HT-29 (cell line): Measurements from ENCODE around the gene FBXO48. TPM values are rescaled to one million over a fixed set of nuclear protein-coding genes. Genes with fewer than 3 reads are reported as not detected.
"Not testable (repeated sequence)": the region's sequence is repeated elsewhere in the genome, so short reads cannot be mapped to it uniquely, and the experiment has no call there.

Source experiments
- DNase-seq: peaks from one replicate; pipeline ENCODE4 v3.0.0-alpha.2; 2015; ENCODE audit warnings: low spot score
- total RNA-seq: library from RNA; depleted of rRNA; stranded (reverse); fragments of >200 nt; shearing (Covaris generic); gene quantifications from 2 replicates; pipeline ENCODE4 v1.2.3, GENCODE V29; 2014; rRNA removed

The FBXO48 gene, protein sequence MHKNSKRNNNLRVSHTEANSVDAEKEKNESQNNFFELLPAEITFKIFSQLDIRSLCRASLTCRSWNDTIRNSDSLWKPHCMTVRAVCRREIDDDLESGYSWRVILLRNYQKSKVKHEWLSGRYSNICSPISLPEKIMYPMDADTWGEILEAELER
- 0.03 and 0.05 TPM in 2 replicates for total RNA-seq

DNA sequence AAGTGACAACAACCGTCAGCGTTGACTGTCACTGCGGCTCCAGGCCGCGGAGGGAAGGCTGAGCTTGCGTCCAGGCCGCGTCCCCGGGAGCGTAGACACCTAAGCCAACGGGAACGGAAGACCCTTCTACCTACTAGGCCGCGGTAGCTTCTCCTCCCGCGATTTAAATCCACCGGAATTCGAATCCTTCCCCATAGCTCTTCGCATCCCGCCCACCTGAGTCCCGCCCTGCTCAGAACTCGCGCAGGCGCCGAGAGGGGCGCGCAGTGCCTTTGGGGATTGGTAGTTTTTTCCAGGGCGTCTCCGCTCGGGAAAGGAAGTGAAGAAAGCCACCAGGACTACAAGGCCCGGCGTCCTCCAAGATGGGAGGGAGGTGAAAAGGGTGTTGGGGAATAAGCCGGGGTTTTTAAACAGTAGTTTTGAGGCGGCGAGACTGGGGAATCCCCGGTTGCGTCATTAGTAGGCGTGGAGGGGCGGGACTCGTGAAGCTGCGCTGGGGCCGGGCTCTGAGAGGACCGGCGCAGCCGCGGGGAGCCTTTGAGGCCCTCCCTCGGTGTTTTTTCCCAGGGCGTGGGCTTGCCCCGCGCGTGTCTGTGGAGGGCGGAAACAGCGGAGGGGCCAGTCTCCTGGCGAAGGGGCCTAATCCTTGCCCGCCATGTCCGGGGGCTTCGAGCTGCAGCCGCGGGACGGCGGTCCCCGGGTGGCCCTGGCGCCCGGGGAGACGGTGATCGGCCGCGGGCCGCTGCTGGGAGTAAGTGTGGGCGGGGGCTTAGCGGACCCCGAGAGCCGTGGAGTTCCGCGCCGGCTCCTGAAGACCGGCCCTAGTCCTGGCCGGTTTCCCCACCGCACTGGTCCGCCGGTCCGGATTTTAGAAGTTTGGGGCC, at the start of gene FBXO48, which contains the start of gene APLF:
Gene FBXO48, minus strand, starts transcription at position 218 of the 884 bp plus-strand sequence. CDS start 2,149 bp downstream, outside the sequence.
Gene APLF, plus strand, starts transcription at position 509 of the 884 bp plus-strand sequence. Its CDS starts 147 bp downstream, at position 656.
- peak; percentile 97 for DNase-seq

DNA sequence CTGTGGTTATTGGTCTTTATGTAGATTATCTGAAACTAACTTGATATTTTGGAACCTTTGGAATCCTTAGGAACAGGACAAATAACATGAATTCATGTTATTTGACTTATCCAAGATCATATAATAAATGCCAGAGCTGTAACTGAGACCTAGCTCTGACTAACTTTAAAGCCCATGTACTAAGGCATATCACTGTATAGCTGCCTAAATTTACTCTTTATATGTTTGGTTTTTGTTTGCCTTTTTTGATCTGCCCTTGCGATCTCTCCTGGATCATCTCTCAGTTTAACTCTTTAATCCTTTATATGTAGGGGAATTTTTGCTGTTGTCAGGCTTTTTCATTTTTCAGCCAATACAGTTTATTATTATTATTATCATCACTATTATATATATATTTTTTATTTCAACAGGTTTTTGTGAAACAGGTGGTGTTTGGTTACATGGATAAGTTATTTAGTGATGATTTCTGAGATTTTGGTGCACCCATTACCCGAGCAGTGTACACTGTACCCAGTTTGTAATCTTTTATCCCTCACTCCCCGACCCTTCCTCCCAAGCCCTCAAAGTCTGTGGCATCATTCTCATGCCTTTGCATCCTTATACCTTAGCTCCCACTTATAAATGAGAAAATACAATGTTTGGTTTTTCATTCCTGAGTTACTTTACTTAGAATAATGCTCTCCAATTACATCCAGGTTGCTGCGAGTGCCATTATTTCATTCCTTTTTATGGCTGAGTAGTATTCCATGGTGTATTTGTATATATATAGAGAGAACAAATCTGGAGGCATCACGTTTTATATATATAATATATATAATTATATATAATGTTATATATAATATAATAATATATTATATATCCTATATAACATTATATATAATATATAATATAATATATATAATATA, 49.2 kb upstream of the FBXO48 start:
- DNase-seq, result no peak

DNA sequence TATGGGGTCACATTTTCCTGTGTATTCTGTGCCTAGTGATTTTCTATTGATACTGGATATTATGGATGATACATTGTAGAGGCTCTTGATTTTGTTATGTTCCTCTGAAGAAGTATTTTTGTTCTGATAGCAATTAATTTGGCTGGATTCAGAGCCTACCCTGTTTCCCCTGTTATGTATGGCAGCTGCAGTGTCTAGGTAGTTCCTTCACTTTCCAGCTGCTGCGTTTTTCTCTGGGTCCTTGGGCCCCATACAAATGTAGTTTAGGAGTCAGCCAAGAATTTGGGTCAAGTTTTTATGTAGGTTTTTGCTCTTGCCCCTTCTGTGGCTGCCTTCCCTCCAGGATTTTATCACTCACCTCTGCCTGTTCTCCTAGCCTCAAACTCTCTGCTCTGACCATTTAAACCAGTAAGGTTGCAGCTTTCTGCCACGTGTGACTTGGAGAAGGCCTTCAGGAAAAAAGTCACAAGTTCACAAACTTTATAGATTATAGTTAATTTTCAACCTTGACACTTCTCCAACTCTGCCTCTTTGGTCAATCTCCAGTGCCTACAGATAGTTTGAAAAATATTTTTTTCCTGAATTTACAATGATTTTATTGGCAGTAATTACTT, 47.3 kb upstream of the FBXO48 start:
- no peak for DNase-seq

DNA sequence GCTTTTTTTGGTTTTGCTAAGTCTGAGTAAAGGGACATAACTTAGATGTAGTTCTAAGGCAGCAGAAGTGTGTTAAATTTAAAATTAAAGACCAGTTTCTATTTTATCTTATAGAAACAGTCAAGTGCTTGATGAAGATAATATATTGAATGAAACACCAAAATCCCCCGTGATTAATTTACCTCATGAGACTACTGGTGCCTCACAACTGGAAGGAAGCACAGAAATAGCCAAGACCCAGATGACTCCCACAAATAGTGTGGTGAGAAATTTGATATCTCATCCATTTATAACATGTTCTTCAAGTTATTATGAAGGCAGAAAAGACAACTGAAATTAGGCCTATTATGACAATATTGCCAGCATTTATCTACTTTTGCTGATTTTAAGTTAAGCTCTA, 45.9 kb upstream of the FBXO48 start:
- no peak for DNase-seq

DNA sequence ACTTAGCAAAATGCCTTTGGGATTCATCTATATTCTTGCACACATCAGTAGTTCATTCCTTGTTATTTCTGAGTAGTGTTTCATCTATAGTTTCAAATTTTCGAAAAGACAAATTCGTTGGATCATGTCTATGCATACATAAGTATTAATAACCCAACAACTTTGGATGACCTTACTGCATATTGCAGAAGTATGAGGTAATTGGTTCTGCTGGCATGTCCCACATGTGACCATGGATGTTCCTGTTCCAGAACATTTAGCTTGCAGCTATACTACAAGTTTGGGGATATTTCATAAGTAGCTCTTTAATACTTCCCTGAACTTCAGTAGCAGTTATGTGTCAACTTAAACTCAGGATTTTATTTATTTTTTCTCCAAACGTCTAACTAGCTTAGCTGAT, 45.2 kb upstream of the FBXO48 start:
- DNase-seq, result no peak

DNA sequence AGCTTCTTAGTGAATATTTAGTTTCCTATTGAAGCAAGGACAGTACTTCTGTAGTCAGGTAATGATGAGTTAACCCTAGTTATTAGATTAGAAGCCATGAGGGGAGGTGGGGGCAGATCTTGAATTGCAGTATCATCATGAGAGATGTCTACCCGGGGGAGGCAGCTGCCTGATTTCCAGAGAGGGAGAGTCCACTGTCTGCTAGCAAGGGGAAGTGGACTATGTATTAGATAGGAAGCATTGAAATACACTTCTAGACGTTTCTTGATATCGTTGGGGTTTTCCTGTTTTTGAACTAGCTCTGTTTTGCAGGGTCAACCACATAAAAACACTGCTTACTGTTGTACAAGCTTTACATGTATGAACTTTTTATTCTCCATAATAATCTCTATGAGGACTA, 39.1 kb upstream of the FBXO48 start:
- no peak for DNase-seq

DNA sequence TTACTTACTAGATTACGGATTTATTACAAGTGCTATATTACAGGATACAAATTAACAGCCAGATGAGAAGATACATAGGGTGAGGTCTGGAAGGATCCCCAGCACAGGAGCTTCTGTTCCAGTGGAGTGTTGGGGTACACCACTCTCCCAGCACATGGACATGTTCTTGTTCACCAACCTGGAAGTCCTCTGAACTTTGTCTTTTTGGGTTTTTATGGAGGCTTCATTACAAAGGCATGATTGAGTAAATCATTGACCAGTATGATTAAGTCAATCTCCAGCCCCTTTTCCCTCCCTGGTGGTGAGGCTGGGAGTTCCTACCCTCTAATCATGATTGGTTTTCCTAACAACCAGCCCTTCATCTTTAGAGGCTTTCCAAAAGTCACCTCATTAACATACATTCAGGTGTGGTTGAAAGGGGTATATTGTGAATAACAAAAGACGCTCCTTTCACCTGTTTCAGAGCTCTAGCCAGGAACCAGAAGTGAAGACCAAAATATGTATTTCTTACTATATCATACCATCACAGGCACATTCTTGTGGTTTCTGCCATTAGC, 38.6 kb upstream of the FBXO48 start:
- DNase-seq, result no peak

DNA sequence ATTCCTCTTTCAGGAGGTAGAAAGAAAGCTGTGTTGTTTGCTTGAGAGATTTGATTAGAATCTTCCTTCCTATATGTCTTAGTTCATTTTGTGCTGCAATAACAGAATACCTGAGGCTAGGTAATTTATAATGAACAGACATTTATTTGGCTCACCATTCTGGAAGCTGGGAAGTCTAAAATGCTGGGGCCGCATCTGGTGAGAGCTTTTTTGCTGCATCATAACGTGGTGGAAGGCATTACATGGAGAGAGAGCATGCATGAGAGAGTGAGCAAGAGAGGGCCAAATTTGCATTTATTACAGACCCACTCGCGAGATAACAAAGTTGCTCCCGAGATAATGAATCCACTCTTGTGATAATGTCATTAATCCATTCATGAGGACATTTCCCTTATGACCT, 34.7 kb upstream of the FBXO48 start:
- DNase-seq, result no peak

DNA sequence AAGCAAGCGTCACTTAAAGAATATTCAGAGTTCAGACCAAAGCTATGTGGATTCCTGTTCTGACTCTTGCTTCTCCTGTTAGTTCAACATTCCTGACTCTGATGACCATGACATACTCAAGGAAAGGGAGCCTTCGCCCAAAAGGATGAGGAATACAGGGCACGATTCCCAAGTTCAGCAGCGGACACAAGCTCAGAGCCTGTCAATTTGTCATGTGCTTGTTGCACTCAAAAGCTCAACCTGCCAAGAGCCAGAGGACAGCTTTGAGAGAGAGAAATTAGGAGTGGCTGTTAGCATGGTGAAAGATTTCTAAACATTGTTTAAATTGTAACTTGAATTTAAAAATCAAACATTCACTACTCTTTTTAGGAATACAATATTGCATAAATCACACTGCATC, 33.6 kb upstream of the FBXO48 start:
- DNase-seq, result no peak

DNA sequence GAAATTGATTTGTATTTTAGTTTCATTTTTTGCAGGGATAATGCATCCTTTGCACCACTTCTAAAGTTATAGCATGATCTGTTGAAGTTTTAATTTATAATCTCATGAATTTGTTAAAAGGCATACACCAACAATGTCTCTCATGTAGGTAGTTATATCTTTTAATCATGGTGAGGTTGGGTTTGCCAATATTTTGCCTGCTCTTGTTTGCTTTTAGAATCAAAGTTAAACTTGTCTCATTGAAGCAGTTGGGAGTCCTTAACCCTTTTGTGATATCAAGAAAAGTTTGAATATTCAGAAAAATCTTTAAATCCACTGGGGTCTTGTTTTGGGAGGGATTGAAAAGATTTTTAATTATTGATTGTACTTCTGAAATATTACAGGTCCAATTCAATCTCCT, 32.0 kb upstream of the FBXO48 start:
- no peak for DNase-seq

DNA sequence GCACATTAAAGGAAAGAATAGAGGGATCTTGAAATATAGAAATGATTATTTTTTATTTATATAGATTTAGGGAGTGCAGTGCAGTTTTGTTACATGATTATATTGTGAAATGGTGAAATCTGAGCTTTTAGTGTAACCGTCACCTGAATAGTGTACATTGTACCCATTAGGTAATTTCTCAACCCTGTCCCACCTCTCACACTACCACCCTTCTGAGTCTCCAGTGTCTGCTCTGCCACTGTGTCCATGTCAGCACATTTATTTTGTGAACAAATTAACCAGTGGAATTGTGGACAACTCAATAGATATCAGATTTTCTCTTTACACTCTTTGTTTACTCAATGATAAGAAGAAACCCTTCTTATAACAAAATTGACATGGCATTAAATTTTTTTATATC, 24.5 kb upstream of the FBXO48 start:
- DNase-seq, result no peak

DNA sequence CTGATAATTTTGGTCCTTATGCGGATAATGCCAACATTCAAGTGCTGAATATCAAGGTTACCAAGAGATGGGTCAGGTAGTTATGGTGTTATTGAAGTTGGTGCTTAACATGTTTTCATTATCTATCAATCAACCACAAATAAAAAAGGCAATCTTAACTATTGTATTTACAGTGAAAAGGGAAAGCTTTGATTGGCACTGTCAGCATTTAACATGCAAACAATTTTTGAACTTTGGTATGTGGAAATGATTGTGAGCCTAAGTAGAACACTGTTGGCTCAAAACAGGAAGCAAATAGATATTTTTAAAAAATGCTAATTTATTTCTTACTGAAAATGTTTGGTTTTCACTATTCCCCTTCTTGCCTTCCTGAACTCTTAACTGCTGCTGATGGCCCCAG, 22.2 kb upstream of the FBXO48 start:
- no peak for DNase-seq

DNA sequence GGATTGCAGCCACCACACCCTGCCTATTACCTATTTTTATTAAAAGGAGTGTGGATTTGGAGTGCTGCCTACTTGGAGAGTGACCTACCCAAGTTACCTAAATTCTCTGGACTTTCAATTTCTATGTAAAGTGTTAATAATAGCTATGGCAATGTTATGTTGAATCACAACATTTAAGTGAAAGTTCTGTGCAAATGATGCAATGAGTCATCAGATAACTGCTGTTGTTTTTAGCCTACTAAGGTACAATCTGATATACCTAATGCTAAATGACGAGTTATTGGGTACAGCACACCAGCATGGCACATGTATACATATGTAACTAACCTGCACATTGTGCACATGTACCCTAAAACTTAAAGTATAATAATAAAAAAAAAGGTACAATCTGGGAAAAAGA, 21.5 kb upstream of the FBXO48 start:
- not testable (repeated sequence) for DNase-seq

DNA sequence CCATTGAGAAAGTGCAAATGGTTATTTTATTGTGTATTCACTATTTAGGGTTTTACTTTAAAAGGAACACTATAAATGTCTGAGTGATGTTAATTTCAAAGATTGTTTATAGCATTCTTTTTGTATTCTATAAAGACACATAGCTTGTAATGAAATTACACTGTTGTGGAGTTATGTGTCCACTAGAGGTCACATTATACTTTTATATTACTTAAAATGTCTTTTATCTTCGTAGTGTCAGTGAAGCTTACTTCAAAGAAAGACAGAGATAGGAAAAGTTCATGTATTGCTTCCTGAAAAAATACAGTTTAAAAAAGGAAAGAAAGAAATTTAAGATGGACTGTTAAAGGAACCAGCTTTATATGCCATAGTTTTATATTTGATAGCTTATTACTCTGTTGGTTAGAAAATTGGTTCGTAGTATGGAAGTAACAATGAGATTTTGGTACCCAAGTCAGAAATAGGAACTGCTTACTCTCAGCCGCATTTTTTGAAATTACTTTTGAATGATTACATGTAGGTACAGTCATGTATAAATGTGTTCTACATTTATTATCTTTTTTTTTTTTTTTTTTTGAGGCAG, 20.8 kb upstream of the FBXO48 start:
- DNase-seq, result peak; percentile 39

DNA sequence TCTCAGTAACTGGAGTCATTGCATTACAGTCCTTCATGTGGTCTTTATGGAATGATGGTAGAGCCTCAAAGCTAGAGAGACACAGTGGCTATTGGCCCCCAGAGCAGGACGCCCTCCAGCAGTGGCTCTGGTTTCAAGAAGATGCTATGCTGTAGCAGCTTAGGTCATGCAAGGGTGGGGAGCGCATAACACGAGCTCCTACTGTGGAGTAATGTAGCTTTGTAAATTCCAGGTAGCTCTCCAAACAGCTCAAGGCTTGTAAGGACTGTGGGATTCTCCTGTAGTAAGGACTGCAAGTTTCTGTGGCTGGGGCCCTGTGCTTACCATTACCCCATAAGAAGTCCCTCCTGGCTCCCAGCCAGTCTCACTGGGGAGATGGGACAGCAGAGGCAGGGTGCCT, 15.9 kb upstream of the FBXO48 start:
- DNase-seq, result no peak

DNA sequence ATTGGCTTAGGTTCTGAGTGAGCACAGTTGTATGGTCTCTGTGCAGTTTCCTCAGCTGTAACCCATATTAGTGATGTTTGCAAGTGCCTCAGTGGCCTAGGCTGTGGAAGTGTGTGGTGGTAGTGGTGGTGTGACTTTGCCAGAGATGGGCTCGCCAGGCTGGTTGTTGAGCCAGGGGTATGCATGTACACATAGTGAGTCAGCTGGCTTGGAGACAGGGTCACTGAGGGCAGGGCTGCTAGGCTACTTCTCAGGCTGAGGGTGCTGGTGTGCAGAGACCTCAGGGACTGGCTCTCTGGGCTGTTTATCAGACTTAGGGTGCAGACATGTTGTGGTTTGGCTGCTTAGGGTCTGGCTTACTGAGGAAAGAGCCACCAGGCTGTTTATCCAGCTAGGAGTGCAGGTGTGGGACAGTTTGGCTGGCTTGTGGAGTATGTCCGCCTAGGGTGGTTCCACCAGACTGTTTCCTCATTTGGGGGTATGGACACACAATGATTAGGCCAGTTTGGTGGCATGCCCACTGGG, 15.3 kb upstream of the FBXO48 start:
- DNase-seq, result no peak

DNA sequence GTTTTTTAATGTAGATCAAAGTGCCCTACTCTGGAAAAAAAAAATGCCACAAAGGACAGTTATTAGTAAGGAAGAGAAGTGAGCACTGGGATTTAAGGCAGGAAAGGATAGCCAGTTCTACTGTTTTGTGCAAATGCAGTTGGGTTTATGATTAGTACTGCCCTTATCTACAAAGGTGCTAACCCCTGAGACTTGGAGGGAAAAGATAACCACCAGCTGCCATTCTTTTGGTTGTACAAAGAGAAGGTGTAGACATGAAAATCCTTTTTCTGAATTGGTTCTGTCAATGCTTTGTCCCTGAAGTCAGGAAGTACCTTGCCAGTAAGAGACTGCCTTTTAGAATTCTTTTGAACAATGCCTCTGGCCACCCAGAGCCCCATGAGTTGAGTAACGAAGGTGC, 11.6 kb upstream of the FBXO48 start:
- DNase-seq, result no peak

DNA sequence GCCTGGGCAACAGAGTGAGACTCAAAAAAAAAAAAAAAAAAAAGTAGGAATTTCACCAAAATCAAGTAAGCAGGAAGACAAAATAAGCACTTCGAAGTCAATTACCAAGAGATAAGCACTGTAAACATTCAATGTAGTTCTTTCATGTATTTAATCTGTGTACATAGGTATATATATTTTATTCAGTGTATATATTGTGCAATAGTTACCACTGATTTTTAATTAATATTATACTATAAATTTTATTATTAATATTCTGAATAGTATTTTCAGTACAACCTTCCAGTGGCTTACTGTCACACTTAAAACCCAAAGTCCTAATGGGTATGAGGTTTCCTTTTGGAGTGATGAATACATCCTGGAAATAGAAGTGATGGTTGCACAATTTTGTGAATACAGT, 9.4 kb upstream of the FBXO48 start:
- no peak for DNase-seq

DNA sequence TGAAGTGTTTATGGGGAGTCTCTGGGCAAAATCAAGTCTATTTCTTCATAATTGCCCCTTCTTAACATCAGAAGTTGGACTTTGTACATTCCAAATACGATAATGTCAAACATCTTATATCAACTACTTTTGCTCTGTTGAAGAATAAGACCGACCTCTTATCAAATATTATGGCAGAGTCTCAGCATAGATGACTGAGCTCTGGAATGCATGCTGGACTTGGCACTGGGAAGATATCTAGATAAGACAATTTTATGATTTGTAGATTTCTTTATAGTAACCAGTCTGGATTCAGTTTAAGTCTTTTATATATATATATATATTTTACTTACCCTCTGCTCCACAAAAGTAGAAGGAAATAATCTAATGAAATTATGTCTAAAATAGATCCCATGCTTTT, 8.5 kb upstream of the FBXO48 start:
- no peak for DNase-seq

DNA sequence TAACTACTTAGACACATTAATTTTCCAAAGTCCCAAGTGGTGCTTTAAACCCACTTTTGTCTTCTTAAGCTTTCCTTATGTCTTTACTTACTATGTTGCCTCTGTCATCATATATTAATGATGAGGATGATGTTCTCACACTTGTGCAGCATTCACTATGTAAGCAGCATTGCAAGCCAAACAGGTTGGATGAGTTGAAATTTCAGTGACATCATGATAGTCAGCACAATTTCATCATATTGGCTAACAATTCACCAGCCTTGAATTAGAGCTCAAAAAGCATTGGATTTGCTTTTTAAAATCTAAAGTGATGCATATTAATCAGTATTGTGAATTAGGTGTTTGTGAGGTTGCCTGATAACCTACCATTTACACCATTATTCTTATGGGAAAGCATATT, 8.0 kb upstream of the FBXO48 start:
- peak; percentile 18 for DNase-seq
